ENCODE data around the gene CCDC187.
"Not testable (repeated sequence)": the region's sequence is repeated elsewhere in the genome, so short reads cannot be mapped to it uniquely, and the experiment has no call there.

CCDC187 gene

GRCh38 chr9:136303825-136304416, at the start of gene CCDC187:
CCDC187 (minus strand) TSS chr9:136304094; CDS start chr9:136303830, 264 bp downstream.
- DNase-seq (ENCODE audit: low read depth in 2 of 2): no peak

DNA sequence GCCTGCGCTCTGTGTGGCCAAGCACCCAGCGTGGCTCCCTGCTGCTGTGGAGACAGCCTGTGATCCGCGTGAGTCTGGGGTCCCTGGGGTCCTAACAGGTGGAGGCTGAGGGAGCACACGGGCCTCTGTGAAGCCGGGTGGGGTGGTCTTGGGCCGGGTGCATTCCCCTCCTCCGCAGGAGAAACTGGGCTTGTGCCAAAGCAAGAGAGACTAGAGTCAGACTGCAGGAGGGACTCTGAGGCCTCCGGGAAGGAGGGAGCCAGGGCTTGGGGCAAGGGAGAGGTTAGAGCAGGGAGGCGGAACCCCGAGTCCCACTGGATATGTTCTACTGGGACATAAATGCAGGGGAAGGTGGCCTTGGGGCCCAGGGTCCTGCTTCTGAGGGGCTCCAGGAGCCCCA, 49.2 kb upstream of the CCDC187 start:
- DNase-seq (ENCODE audit: low read depth in 2 of 2): no peak

DNA sequence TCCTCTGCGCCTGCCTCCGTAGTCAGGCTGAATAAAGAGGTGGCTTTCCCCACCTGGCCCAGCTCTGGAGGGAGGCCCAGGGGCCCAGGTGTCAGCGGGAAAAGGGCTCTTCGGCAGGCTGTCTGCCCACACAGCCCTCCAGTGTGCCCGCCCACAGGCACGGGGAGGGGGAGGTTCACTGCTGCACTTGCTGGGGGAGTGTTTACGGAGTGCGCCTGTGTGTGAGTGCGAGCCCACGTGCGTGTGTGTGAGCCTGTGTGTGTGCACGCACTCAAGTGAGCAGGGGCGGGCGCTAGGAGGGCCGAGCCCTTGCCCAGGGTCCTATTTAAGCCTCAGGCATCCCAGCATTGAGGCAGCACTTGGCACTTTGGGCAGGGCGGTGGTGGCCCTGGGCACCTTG, 48.8 kb upstream of the CCDC187 start:
- no peak for DNase-seq (ENCODE audit: low read depth in 2 of 2)

- not testable (repeated sequence) for DNase-seq (ENCODE audit: low read depth in 2 of 2)
Measured at GRCh38 chr9:136351868-136352267, 48.0 kb upstream of the CCDC187 start.

DNA sequence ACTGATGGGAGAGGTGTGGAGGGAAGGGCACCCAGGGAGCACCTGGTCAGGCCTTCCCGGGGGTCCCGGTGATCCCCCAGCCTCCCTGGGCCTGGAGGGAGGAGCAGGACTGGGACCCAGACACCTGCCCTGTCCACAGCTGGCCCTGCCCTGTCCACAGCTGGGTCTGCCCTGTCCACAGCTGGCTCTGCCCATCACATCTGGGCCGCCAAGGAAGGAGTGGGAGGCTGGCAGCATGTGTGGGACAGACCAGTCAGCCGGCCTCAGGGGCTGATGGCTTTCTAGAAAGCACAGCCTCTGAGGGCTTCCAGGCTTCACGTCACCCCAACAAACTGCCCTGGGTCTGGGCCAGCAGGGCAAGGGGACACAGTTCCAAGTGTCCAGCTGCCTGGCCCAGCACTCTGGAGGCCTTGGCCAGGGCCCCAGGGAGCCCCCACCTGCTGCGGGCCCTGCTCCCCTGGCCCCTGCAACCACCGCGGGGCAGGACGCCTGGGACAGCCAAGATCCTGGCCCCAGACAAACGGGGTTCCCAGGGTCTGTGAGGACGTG, 47.4 kb upstream of the CCDC187 start:
- no peak for DNase-seq (ENCODE audit: low read depth in 2 of 2)

DNA sequence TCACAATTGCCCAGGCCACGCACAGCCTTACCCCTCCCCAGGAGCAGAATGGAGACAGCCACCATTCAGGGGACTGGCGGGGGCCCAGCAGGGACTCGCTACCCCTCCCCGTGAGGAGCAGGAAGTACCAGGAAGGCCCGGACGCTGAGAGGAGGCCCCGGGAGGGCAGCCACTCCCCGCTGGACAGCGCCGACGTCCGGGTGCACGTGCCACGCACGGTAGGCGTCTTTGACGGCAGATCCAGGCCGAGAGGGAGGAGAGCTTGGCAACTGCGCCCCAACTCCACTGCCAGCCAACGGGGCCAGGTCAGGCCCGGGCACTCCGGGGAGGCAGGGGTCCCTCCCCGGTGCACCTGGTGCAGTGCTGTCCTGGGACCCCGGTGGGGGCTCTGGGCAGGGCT, 45.7 kb upstream of the CCDC187 start:
- DNase-seq (ENCODE audit: low read depth in 2 of 2): no peak

DNA sequence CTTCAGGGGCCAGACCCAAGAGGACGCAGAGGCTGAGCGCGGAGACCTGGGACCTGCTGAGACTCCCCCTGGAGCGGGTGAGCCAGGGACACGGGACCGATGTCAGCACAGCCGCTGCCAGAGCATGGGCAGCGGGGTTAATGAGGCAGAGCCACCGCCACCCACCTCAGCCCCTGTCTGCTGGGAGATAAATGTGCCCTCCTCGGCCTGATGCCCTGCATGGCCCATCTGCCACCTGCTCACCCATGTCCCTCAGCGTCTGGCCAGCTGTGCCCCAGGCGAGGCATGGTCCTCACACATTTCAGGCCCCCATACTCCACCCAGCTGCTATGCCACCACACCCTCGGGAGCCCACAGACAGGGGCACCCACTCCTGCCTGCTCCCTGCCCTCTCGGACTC, 44.8 kb upstream of the CCDC187 start:
- no peak for DNase-seq (ENCODE audit: low read depth in 2 of 2)

GRCh38 chr9:136347472-136348256, 43.8 kb upstream of the CCDC187 start:
- DNase-seq (ENCODE audit: low read depth in 2 of 2): no peak

DNA sequence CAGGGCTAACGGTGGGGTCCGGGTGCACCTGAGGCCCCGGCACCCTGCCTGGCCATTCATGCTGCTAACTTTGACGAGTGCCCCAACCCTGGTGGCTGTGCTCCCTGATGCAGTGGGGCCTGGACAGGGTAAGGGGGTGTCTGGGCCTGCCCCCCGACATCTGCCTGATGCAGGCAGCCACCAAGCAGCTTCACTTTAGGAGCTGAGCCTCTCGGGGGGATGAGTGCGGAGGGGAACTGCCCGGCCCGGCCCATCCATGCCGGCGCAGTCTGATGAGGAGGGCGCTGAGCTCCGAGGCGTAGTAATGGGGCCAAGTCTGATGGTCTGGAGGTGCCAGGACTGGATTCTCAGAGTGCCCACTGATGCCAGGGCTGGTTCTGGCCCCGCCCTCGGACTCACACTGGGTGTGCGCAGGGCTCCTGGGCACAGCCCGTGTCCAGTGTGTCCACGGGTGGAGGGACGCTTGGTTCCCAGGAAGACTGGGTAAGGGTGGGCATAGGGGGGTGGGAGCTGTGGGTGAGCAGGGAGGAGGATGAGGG, 43.1 kb upstream of the CCDC187 start:
- DNase-seq (ENCODE audit: low read depth in 2 of 2): no peak

GRCh38 chr9:136346157-136346481, 42.2 kb upstream of the CCDC187 start:
- no peak for DNase-seq (ENCODE audit: low read depth in 2 of 2)

DNA sequence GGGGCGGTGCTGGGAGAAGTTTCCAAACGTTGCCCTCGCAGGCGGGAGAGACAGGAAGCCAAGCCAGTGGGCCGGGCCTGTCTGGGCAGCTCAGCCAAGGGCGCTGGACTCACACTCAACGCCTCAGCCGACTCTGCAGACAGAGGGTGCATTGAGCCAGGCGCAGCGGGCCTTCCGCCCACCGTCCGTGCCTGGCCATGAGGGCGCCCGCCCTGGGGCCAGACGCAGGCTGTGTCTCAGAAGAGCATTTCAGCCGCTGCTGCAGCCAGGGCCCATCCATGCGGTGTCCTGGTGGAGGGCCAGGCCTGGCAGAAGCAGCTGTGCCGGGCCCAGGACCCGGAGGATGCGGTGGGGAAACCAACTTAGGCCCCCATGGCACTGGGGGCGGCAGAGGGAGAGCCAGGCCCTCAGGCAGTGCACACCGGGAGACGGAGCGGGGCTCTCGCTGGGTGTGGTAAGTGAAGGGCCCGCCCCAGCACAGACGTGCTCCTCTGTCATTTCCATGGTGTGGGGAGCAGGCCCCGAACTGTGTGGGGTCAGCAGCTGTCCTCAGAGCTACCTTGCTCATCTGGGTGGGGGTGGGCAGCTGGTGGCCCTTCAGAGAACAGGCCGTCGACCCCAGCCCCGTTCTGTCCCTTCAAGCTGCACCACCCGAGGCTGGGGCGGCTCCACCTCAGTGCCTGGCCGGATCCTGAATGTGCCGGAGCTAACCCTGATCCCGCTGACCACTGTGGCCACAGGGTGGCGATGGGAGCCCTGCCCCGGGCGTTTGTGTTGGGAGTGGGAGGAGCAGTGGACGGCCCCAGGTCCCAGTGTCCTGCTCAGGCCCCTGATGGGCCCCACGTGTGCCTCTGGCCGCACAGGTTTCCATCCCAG, 41.6 kb upstream of the CCDC187 start:
- DNase-seq (ENCODE audit: low read depth in 2 of 2): no peak

GRCh38 chr9:136344544-136345280, 40.8 kb upstream of the CCDC187 start:
- DNase-seq (ENCODE audit: low read depth in 2 of 2): no peak

DNA sequence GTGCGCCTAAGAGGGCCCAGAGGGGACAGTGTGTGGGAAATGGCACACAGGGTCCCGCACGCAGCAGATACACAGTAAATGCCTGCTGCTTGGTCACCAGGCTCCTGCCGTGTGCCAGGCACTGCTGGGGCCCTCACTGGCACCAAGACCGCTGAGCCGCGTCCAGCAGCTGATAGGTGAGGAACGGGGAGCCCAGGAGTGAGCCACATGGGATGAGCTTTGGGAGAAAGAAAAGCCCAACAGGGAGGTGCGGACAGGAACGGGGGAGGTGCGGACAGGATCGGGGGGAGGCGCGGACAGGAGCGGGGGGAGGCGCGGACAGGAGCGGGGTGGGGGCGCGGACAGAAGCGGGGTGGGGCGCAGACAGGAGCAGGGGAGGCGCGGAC, 40.0 kb upstream of the CCDC187 start:
- no peak for DNase-seq (ENCODE audit: low read depth in 2 of 2)

DNA sequence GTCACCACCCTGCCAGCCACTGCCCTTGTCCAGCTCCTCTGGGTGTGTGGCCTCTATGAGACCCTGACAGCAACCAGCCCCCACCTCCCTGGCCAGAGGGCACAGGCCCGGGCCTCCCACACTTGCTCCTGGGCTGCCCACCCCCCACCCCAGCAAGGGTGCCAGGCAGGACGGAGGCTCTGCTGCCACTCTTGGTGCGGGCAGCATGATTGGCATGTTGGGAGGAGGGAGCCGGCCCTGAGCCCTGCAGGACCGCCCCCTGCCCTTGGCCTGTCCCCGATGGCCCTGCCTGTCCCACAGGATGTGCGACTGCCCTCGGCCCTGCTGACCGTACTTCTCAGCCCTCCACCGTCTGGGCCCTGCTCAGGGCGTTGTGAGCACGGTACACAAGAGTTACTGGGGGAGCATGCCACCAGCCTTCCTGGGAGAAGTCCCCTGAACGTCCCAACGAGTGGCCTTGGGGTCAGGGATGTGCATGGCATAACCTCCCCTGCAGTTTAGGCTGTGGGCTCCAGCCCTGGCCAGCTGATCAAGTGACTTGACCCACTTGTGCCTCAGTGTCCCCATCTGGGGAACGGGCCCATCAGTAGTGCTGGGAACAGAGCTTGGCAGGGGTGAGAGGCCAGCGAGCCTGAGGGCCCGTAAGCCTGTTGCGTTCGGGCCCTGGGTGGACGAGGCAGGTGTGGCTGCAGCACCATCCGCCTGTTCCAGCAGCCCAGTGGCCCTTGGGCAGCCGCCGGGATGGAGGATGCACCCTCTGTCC, 39.4 kb upstream of the CCDC187 start:
- DNase-seq (ENCODE audit: low read depth in 2 of 2): no peak

DNA sequence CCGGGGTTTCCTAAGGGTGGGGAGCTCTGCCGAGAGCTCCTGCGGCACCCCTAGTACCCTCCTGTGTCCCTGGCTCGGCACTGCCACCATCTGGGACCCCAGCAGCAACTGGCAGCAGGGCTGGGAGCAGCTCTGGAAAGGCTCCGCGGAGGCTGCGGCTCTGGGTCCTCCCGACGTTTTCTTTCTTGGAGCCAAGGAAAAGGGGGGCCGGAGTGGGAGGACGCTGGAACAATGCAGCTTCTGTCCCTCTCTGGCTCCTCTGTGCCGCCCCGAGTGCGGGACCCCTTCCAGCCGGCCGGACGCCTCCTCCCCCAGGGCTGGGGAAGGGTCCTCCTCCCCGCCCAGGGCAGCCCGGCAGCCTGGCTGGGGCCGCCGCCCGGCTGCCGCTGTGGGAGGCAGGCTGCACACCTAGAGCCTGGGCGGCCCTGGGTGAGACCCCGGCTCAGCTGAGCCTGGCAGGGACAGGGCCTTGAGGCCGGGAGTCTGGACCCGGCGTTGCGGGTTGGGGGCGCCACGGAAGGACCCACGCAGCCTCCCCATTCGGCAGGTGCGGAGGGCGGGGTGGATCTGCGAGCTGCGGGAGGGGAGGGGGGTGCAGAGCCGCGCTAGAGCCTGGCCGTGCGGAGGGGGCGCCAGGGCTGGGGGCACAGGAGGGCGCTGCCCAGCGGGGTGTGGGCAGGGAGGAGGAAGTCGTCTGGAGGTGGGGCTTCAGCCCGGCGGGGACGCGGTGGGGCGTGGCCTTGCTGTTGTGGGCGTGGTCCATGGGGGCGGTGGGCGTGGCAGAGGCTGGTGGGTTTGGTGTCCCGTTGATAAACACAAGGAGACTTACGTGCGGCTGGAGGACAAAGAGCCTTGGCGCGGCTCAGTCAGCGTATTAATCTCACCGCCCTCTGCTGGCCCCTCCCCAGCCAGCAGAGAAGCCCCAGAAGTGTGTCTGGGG, 38.6 kb upstream of the CCDC187 start:
- DNase-seq (ENCODE audit: low read depth in 2 of 2): peak; percentile 59 to 75

DNA sequence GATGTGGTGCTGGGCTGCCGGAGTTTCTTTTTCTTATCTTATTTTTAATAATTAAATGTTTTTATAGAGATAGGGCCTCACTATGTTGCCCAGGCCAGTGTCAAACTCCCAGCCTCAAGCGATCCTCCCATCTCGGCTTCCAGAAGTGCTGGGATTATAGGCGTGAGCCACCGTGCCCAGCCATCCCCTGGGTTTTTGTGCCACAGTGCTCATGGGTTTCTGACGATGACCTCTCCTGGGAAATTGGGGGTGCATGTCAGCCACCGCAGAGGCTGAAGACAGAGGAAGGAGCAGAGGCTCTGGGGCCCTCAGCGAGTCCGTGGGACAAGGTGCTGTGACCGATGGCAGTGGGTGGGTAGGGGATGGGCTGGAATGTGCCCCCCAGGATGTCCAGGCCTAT, 37.9 kb upstream of the CCDC187 start:
- no peak for DNase-seq (ENCODE audit: low read depth in 2 of 2)

DNA sequence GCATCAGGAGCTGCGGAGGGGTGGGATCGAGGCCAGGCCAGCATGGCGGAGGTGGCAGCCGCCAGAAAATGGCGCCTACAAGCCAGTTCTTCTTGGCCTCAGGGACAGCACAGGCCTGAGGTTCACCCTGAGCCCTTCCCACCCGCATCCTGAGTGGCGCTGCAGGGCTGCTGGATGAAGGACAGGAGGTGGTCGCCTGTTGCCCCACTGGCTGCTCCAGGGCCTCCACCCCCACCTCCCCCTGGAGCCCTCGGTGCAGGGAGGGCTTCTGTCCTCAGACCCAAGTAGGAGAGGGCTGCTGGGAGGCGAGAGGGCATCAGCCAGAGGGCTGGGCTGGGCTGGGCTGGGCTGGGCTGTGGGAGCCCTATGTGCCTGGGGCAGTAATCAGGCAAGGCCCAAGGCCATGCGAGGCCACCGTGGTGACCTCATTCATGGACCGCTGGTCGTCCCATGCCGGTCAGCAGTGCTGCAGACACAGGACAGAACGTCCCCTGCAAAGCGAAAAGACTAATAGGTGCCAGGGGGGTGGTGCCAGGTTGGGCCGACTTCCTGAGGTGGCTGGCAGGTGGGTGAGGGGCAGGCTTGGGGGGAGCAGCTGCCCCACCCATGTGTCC, 37.3 kb upstream of the CCDC187 start:
- DNase-seq (ENCODE audit: low read depth in 2 of 2): no peak

- no peak for DNase-seq (ENCODE audit: low read depth in 2 of 2)
Measured at GRCh38 chr9:136340356-136341041, 36.6 kb upstream of the CCDC187 start.

GRCh38 chr9:136339958-136340310, 36.0 kb upstream of the CCDC187 start:
- DNase-seq (ENCODE audit: low read depth in 2 of 2): no peak
